ENCODE data around the gene SIRPA.

DNA sequence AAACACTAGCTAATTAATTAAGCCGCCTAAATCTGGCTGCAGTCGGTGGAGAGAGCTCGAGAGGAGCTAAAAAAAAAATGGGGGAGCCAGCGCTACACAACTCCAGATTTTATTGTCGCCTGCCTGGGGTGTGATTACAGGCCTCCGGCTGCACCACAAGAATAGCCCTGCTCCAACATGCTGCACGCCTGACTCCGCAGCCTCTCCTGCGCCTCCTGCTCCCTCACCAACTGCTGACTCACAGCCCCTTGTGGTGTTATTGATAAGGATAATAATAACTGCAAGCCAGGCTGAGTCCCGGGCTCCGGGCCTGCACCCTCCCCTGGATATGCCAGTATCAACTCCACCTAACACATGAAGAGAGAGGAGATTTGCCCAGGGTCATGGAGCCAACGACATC, 16.8 kb downstream of the SIRPA start:
- TF ChIP-seq EZH2 (IDR thresholded peaks at IDR 0.05) (no peak), POLR2AphosphoS5 (IDR thresholded peaks at IDR 0.05; ENCODE audit: borderline replicate concordance, low read depth, low read length) (no peak)
